TTC549 (cell line): Measurements from ENCODE around the gene ANKRD10.

Experiments used
- FAIRE-seq: peaks from 2 replicates; lab custom pipeline; 2012; peaks lifted over from hg19 to GRCh38; lab: Jason Lieb, UNC

Gene ANKRD10

GRCh38 chr13:110914331-110915056 is 375 bp downstream of the ANKRD10 start:
- FAIRE-seq, result no peak

DNA sequence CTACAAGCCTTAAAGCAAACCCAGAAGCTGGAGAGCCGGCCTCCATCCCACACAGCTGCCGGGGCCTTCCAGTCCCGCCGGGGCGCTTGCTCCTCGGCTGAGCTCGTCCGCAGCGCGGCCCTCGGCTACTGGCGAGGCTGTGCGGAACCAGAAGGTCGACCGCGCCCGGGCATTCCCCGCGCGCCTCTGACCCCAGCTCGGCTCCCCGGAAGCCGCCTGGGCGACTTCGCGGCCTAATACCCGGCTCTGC is 863 bp downstream of the ANKRD10 start:
- FAIRE-seq, result no peak

DNA sequence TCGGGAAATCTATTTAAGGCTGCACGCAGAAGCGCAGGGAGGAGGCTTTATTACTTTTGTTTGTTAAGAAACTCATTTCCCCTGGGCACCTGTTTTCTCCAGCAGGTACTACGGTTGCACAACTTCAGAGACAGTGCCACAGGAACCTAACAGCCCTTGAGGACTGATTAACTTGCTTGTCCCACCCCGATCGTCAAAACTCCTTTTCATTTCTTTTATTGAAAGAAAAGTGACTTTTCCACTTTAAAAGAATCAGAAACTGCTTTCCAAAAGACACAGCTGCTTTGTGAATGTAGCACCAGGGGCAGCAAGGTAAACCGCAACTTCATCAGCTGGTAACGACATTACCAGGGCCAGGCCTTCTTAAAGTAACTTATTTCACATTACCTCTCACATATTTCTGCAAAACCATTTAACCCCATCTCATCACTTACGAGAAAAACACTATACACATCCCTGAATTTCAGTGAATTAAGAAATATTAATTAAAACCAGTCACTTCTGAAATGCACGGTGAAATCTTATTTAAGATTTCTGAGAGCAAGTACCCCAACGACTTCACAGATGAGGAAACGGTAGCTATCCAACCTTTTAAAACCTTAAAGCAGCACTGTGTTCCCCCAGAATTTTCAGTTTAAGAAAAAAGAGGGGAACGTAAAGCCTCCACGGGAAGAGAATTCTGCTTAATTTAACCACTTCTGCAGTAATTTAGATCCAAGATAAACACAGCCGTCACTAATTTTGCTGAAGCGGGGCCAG is 1.4 kb downstream of the ANKRD10 start:
- no peak for FAIRE-seq

- FAIRE-seq, result no peak
These were observed 2.2 kb downstream of the ANKRD10 start for GRCh38 chr13:110912651-110913051.

- FAIRE-seq, result no peak
These were observed 3.0 kb downstream of the ANKRD10 start for GRCh38 chr13:110911880-110912279.

DNA sequence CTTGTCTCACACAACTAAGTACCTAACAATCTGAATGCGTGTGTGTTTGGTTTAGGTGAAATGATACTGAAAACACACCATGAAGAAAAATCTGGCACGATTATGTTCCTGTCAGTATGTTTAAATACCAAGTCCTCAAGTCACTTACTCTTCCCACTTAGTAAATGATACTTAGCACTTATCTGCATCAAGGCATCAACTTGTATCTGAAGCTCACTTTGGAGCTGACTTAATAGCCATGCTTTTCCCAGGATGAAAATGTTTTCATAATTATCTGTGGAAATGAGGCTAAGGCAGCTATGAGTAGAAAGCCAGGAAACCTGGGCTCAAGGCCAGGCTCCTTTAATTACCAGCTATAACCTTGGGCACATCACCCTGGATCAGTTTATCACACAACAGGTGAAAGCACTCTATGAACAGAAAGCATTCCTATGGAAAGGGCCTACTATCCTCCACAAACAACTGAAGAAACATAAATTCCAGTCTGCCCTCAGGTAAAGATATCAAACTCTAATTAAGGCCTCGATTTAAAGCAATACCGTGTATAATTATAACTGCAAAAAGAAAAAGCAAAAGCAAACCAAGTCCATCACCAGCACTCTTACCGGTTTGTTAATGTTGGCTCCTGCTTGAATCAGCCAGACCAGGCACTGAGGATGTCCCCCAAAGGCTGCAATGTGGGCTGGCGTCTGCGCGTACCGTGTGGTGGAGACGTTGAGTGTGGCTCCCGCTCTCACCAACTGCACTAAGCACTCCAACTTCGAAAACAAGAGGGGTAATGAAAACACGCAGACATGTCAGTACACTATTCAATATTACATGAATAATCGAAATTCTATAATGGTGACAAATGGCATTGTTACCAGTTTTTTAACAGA is 4.6 kb downstream of the ANKRD10 start:
- FAIRE-seq, result no peak

GRCh38 chr13:110907951-110908898 is 6.6 kb downstream of the ANKRD10 start:
- no peak for FAIRE-seq

DNA sequence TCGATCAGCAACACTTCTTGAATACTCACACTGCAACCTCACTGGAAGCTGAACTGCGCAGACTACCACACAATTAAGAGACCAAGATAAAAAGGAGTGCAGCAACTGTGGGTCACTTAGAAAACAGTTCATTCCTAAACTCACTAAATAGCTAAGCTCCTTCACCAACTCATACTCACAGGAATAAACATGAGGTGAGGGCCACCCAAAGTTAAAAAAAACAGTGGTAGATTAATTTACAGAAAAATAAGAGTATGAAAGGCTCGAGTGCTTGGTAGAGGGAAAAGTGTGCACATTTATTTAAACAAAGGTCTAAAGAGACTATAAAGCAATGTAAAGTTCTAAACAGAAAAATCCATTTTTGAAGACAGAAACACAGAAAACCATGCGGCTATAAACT is 7.6 kb downstream of the ANKRD10 start:
- FAIRE-seq, result no peak

- FAIRE-seq, result no peak
These were observed 10.1 kb downstream of the ANKRD10 start for GRCh38 chr13:110904748-110905147.

GRCh38 chr13:110902370-110902769 is 12.5 kb downstream of the ANKRD10 start:
- FAIRE-seq, result no peak

GRCh38 chr13:110897521-110897920 is 17.3 kb downstream of the ANKRD10 start:
- no peak for FAIRE-seq

GRCh38 chr13:110897014-110897413 is 17.9 kb downstream of the ANKRD10 start:
- no peak for FAIRE-seq

GRCh38 chr13:110894086-110894485 is 20.8 kb downstream of the ANKRD10 start:
- FAIRE-seq, result no peak

GRCh38 chr13:110893571-110893970 is 21.3 kb downstream of the ANKRD10 start:
- FAIRE-seq, result no peak

DNA sequence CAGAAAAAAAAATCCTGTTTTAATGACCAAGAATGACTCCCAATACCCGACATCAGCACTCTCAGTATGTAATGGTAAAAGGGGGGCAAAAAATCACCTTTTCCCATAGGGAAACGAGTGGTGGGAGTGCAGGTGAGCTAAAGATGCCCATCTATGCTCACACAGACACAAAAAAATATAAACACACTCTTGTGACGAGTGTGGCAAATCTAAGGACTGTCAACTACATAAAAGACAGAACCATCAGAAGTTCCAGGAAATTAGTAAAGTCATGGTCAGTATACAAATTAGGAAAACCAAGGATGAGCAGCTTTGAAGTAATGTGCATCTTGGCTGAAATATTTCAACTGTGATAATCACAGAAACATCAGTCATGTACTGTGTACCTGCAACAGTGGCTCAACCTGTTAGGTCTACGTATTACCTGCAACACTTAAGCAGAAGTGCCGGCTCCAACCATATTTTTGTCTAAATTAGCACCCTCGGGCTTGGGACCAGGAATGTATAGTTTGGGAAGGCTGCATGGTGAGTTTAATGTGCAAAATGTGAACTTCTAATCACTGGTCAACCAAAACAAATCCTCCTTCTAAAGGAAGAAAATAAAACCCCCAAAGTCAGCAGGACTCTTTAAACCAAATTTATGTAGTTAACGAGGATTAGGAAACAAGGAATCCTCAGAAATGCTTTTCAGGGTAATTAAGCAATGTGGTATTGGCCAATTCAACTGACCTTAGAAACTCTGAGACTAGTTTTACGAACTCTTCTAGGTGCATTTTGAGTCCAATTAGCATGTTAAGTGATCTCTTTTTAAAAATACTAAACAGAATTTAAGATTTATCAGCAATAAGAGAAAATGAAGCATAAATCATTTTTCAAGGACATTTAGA is 24.3 kb downstream of the ANKRD10 start:
- no peak for FAIRE-seq

DNA sequence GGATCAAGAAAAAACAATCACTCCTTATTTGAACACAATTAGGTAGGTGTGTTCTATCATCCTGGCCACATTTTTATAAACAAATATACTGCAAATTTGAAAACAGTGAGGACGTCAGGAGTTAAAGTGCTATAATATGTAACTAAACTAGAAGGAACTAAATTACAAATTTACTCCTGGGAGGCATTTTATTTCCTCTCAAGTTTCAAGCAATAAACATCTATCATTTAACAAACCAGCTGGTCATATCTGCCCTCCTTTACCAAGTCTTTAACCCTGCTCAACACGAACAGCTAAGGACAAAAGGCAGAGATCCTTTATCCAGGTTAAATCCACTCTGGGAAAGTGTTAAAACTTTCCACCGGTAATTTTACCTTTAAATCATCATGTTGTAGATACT is 26.5 kb downstream of the ANKRD10 start:
- FAIRE-seq, result no peak

DNA sequence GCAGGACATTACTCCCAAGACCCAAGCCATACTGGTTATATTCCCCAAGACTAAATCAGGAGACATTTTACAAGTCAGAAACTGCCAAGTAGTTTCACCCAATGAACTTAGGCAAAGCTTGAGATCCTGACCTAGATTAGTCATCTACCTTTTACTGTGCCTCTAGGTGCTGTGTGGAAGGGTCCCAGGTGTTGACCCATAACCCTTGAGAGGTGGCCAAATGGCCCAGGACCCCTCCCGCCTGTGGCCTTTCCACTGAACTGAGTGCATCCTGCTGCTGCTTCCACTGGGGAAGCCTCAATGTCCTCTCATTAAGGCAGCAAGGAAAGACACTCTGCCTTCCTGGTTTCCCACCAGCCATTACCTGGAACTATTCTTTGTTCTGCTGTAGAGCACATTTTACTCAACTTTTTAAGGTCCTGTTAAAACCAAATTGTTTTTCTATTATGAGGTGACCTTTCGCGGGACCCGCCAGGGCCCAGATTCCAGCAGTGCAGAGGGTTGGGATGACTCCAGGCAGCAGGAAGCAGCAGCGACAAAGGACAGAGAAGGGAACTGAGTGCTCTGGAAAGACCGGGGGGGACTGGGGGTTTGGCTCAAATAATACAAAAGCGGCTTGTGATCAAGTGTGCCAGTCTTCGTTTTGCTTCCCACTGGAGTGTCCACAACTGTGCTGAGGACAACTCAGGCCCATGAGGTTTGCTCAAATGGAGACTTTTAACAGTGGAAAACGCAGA is 27.1 kb downstream of the ANKRD10 start:
- no peak for FAIRE-seq

DNA sequence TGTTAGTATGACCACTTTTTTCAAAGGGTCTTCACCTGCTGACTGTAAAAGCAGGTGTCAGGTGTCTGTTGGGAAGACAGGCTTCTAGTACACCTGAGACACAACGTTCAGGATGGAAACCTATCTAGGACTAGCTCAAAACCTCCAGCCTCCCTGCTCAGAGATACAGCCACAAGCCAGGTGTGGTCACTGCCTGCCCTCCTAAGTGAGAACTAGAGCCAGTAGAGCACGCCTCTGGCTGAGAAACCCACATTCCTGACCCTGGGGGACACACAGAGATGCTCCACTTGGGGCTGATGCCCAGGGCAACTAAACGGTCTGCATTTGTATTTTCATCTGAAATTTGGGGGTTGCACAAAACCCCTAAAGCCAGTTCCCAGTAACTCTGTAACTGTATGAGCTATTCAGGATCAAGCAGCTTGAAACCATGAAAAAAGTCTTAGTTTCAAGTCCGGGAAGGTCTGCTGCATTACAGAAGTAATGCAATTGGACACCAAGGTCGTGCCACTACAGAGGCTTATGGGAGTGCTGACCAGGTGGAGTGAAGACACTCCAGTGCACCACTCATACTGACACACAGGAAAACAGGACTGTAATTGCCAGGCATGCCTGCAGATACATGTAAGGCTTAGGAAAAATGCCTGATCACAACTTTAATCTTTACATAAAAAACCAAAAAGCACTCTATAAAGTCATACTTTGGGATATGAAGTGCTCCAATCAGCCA is 27.8 kb downstream of the ANKRD10 start:
- no peak for FAIRE-seq
